HCT116 (cell line): ENCODE data around the gene KRTAP10-8. TPM values are rescaled to one million over a fixed set of nuclear protein-coding genes. Genes with fewer than 3 reads are reported as not detected.

Experiments
- ATAC-seq: fragments of 200-7000 bp; cut with Tn5 transposase; 2 replicates; pipeline ENCODE4 v1.9.1; 2020; ENCODE audit warnings: mild to moderate bottlenecking, moderate library complexity
- BruUV-seq: library from RNA; stranded (reverse); fragments of 400-500 nt; replicated peaks from 2 replicates; lab custom pipeline; 2021; lab: Mats Ljungman, UMichigan
- CTCF ChIA-PET: fragments of 300-600 bp; sonication (Branson Sonifier 250); formaldehyde crosslinking; loops from one replicate; lab custom pipeline; 2021; ENCODE audit warnings: antibody characterized with exemption; lab: Charles Lee
- POLR2A ChIA-PET: fragments of 300-600, 350-600 bp; sonication (Branson Sonifier 250); formaldehyde crosslinking; loops from one replicate; lab custom pipeline; 2021; ENCODE audit warnings: antibody characterized with exemption; lab: Charles Lee
- RAD21 ChIA-PET, 2 experiments: fragments of 300-600 bp; sonication (Branson Sonifier 250); formaldehyde crosslinking; loops; one replicate each; lab custom pipeline; 2023; ENCODE audit warnings: low total read pairs in 2 of 2; ENCODE audit not compliant: uncharacterized antibody in 2 of 2, unreplicated experiment in 2 of 2, low non-redundant PET in 1 of 2; lab: Charles Lee
- DNase-seq: peaks from one replicate; pipeline ENCODE4 v3.0.0-alpha.2; 2010; ENCODE audit warnings: low read depth, low spot score
- H2AFZ ChIP-seq: fragments of 200-600 bp; shearing (Covaris generic), sonication (generic); 2 replicates; pipeline ENCODE4 v1.6.1; 2017; ENCODE audit warnings: low read depth, mixed run types, mixed read lengths, antibody characterized with exemption, low read length; ENCODE audit not compliant: poor library complexity, severe bottlenecking
- H3K27ac ChIP-seq: 2 replicates; pipeline ENCODE4 v1.5.1; 2012; ENCODE audit warnings: low read depth, low read length
- H3K27me3 ChIP-seq: fragments of 200-600 bp; sonication (generic); 2 replicates; pipeline ENCODE4 v1.6.1; 2016; ENCODE audit warnings: mixed run types, low read length, mixed read lengths; ENCODE audit not compliant: insufficient read depth
- H3K36me3 ChIP-seq, 2 experiments: fragments of 200-500 bp in 1 of 2; fragments of 200-600 bp in 1 of 2; sonication (Bioruptor generic) in 1 of 2; sonication (generic) in 1 of 2; 2 replicates each; pipeline versions ENCODE4 v1.5.1 to v1.6.1; 2014 to 2016; ENCODE audit warnings: low read length in 2 of 2, inconsistent platforms in 1 of 2, mixed read lengths in 1 of 2, mixed run types in 1 of 2; ENCODE audit not compliant: insufficient read depth in 2 of 2, control insufficient read depth in 1 of 2
- H3K4me1 ChIP-seq, 2 experiments: fragments of 200-600 bp in 1 of 2; sonication (generic) in 1 of 2; 2 replicates each; pipeline versions ENCODE4 v1.5.1 to v1.6.1; 2012 to 2017; ENCODE audit warnings: low read length in 2 of 2, inconsistent platforms in 1 of 2, mild to moderate bottlenecking in 1 of 2, mixed read lengths in 1 of 2, mixed run types in 1 of 2, moderate library complexity in 1 of 2; ENCODE audit not compliant: insufficient read depth in 2 of 2, control insufficient read depth in 1 of 2
- H3K4me2 ChIP-seq: fragments of 200-600 bp; sonication (generic); 2 replicates; pipeline ENCODE4 v1.6.1; 2017; ENCODE audit warnings: mixed run types, low read length, mixed read lengths
- H3K4me3 ChIP-seq, 2 experiments: fragments of 200-600 bp in 1 of 2; sonication (generic) in 1 of 2; replicated peaks in 1 of 2; 2 replicates each; pipeline ENCODE4 v1.5.1; 2011 to 2016; ENCODE audit warnings: low read length in 2 of 2, control low read depth in 1 of 2, low read depth in 1 of 2, mild to moderate bottlenecking in 1 of 2, mixed read lengths in 1 of 2, mixed run types in 1 of 2
- H3K79me2 ChIP-seq: fragments of 200-600 bp; sonication (generic); 2 replicates; pipeline ENCODE4 v1.6.1; 2017; ENCODE audit warnings: mild to moderate bottlenecking, mixed run types, low read length, moderate library complexity, mixed read lengths; ENCODE audit not compliant: insufficient read depth
- H3K9ac ChIP-seq: fragments of 200-600 bp; sonication (generic); 2 replicates; pipeline ENCODE4 v1.6.1; 2016; ENCODE audit warnings: low read length, mixed read lengths
- H3K9me2 ChIP-seq: fragments of 200-600 bp; sonication (generic), shearing (Covaris generic); 2 replicates; pipeline ENCODE4 v1.6.1; 2017; ENCODE audit warnings: mixed run types, mild to moderate bottlenecking, moderate library complexity; ENCODE audit not compliant: insufficient read depth
- H3K9me3 ChIP-seq, 2 experiments: fragments of 200-500 bp in 1 of 2; fragments of 200-600 bp in 1 of 2; sonication (Bioruptor generic) in 1 of 2; sonication (generic) in 1 of 2; 2 replicates each; pipeline ENCODE4 v1.6.1; 2014 to 2017; ENCODE audit warnings: low read length in 2 of 2, mixed read lengths in 2 of 2, inconsistent platforms in 1 of 2, low read depth in 1 of 2, mild to moderate bottlenecking in 1 of 2, mixed run types in 1 of 2, moderate library complexity in 1 of 2; ENCODE audit not compliant: control insufficient read depth in 1 of 2, insufficient read depth in 1 of 2
- H4K20me1 ChIP-seq: fragments of 200-600 bp; sonication (generic), shearing (Covaris generic); 2 replicates; pipeline ENCODE4 v1.6.1; 2017; ENCODE audit warnings: mixed run types, mild to moderate bottlenecking, moderate library complexity; ENCODE audit not compliant: insufficient read depth
- ELF1 ChIP-seq: IDR thresholded peaks from 2 replicates; pipeline ENCODE4 v1.6.1; 2012; ENCODE audit warnings: low read depth, borderline replicate concordance
- POLR2AphosphoS5 ChIP-seq: IDR thresholded peaks from 2 replicates; pipeline ENCODE4 v1.6.1; 2011; ENCODE audit warnings: mild to moderate bottlenecking, low read depth, low read length, moderate library complexity
- REST ChIP-seq: IDR thresholded peaks from 2 replicates; pipeline ENCODE4 v1.6.1; 2012; ENCODE audit warnings: low read depth
- SIN3A ChIP-seq: IDR thresholded peaks from 2 replicates; pipeline ENCODE4 v1.6.1; 2012; ENCODE audit warnings: low read depth
- YY1 ChIP-seq: IDR thresholded peaks from 2 replicates; pipeline ENCODE4 v1.6.1; 2011; ENCODE audit warnings: low read length, low read depth, moderate library complexity, mild to moderate bottlenecking; ENCODE audit not compliant: insufficient replicate concordance; ENCODE audit errors: extremely low read depth
- ZNF274 ChIP-seq: fragments of 200-500 bp; sonication (Bioruptor generic); IDR thresholded peaks from 2 replicates; pipeline ENCODE4 v1.6.1; 2014; ENCODE audit warnings: mild to moderate bottlenecking, low read depth, low read length, inconsistent platforms
- intact Hi-C: fragments of 100-400 bp; cut with micrococcal nuclease; formaldehyde crosslinking; loops from 2 replicates; pipeline ENCODE4 v1.10.0; 2022
- total RNA-seq: library from RNA; stranded (reverse); gene quantifications from one replicate; pipeline ENCODE4 v1.2.1, GENCODE V29; 2021; ENCODE audit not compliant: unreplicated experiment
- TF ChIP-seq, protein P1 (sequence below): IDR thresholded peaks from 2 replicates; pipeline ENCODE4 v1.6.1; 2011; ENCODE audit warnings: mild to moderate bottlenecking, low read length, moderate library complexity; ENCODE audit not compliant: insufficient replicate concordance; ENCODE audit errors: extremely low read depth

The KRTAP10-8 gene
- total RNA-seq, 1 experiment from 2014 or later, result not detected

GRCh38 chr21:44640761-44641160 is 28.9 kb downstream of the KRTAP10-8 start:
- Histone ChIP-seq H3K9me3 (peaks cover 6 to 17% of the 10 kb centered on the region in 2 experiments; a peak in 2 of 4 replicates), H3K36me3 (no peaks in the 10 kb centered on the region), H2AFZ (no peak overlapping the region), H3K27ac (no peak overlapping the region), H3K9me2 (no peaks in the 10 kb centered on the region), H3K27me3 (peaks cover 6% of the 10 kb centered on the region; the same call in 1 of the 2 replicates), H3K4me3 (no peak overlapping the region), H3K4me1 (no peaks in the 10 kb centered on the region), H4K20me1 (no peaks in the 10 kb centered on the region), H3K79me2 (no peaks in the 10 kb centered on the region), H3K4me2 (no peak overlapping the region)
- intact Hi-C loops, result no loop called here
- no peak for DNase-seq
- CTCF ChIA-PET, result no interaction called here
- RAD21 ChIA-PET, result no interaction called here
- no peak for ATAC-seq
- BruUV-seq, result no TSS peak
- POLR2A ChIA-PET, result no interaction called here
- TF ChIP-seq POLR2AphosphoS5, result no peak
- no peak for TF ChIP-seq SIN3A
- TF ChIP-seq ZNF274, result no peak
- no peak for TF ChIP-seq YY1
- TF ChIP-seq, protein P1, sequence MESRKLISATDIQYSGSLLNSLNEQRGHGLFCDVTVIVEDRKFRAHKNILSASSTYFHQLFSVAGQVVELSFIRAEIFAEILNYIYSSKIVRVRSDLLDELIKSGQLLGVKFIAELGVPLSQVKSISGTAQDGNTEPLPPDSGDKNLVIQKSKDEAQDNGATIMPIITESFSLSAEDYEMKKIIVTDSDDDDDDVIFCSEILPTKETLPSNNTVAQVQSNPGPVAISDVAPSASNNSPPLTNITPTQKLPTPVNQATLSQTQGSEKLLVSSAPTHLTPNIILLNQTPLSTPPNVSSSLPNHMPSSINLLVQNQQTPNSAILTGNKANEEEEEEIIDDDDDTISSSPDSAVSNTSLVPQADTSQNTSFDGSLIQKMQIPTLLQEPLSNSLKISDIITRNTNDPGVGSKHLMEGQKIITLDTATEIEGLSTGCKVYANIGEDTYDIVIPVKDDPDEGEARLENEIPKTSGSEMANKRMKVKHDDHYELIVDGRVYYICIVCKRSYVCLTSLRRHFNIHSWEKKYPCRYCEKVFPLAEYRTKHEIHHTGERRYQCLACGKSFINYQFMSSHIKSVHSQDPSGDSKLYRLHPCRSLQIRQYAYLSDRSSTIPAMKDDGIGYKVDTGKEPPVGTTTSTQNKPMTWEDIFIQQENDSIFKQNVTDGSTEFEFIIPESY, result no peak
- TF ChIP-seq ELF1, result no peak
- no peak for TF ChIP-seq REST
- TF ChIP-seq, all 23 proteins: peak for 0
- no peak overlapping the region for H3K9ac ChIP-seq
